Cardiac septum (tissue), 1 donor: ENCODE measurements around the gene TSPAN6. TPM values are rescaled to one million over a fixed set of nuclear protein-coding genes. Genes with fewer than 3 reads are reported as not detected.
A peak's percentile ranks its signal among the peaks of the same experiment; 100 is the strongest.

Experiments
- DNase-seq: peaks from one replicate; pipeline ENCODE4 v3.0.0-alpha.2; 2020; ENCODE audit warnings: low spot score
- intact Hi-C: fragments of 100-400 bp; cut with DNase I; formaldehyde crosslinking; loops from one replicate; pipeline ENCODE4 v1.14.0; 2022
- long read RNA-seq: library from polyadenylated mRNA; unstranded; transcript quantifications from one replicate; pipeline ENCODE4 v2.0.0, GENCODE V29; 2021
- total RNA-seq: library from RNA; stranded (reverse); fragmentation: NEBNext Ultra II Directional; extraction: Animal tissue kit (Norgen Biotek cat#: 25700); gene quantifications from one replicate; pipeline ENCODE4 v1.2.1, GENCODE V29; 2021
- donor health status: DM: no; HTN: no; CAD: no.

TSPAN6 gene
- total RNA-seq, result 3.0 TPM
- long read RNA-seq, partial matches to known transcripts, result 0 of 5 reads
- long read RNA-seq, other reads (novel, unspliced or antisense), result 1 of 5 reads

- intact Hi-C loops, result no loop called here
- DNase-seq, result peak; percentile 81
Observed at GRCh38 chrX:100636321-100636991, at the start of gene TSPAN6. TSS of gene TSPAN6 (minus strand) at chrX:100636806. CDS start at chrX:100636694, 112 bp downstream.

GRCh38 chrX:100685997-100686305 lies 49.3 kb upstream of the TSPAN6 start:
- DNase-seq, result no peak
- intact Hi-C loops, result loop anchor here (2.0 kb wide), 1 partner anchor 83 kb away; no protein-coding TSS in a partner anchor

- intact Hi-C loops, result loop anchor here (2.0 kb wide), 1 partner anchor 83 kb away; no protein-coding TSS in a partner anchor
- DNase-seq, result no peak
Observed at GRCh38 chrX:100685284-100685996, 48.8 kb upstream of the TSPAN6 start.

- intact Hi-C loops, result no loop called here
- no peak for DNase-seq
Observed at GRCh38 chrX:100682939-100683338, 46.3 kb upstream of the TSPAN6 start.

GRCh38 chrX:100681599-100681998 lies 45.0 kb upstream of the TSPAN6 start:
- no peak for DNase-seq
- intact Hi-C loops, result no loop called here

GRCh38 chrX:100680756-100681155 lies 44.1 kb upstream of the TSPAN6 start:
- intact Hi-C loops, result no loop called here
- DNase-seq, result no peak

GRCh38 chrX:100677611-100678181 lies 41.1 kb upstream of the TSPAN6 start:
- no peak for DNase-seq
- intact Hi-C loops, result no loop called here

GRCh38 chrX:100674705-100675104 lies 38.1 kb upstream of the TSPAN6 start:
- DNase-seq, result no peak
- intact Hi-C loops, result no loop called here

GRCh38 chrX:100673397-100673953 lies 36.9 kb upstream of the TSPAN6 start:
- DNase-seq, result no peak
- intact Hi-C loops, result no loop called here

GRCh38 chrX:100672966-100673365 lies 36.4 kb upstream of the TSPAN6 start:
- intact Hi-C loops, result no loop called here
- DNase-seq, result no peak

GRCh38 chrX:100663642-100664041 lies 27.0 kb upstream of the TSPAN6 start:
- intact Hi-C loops, result no loop called here
- no peak for DNase-seq

- intact Hi-C loops, result no loop called here
- no peak for DNase-seq
Observed at GRCh38 chrX:100662796-100663195, 26.2 kb upstream of the TSPAN6 start.

- intact Hi-C loops, result no loop called here
- DNase-seq, result no peak
Observed at GRCh38 chrX:100662170-100662569, 25.6 kb upstream of the TSPAN6 start.

- intact Hi-C loops, result no loop called here
- no peak for DNase-seq
Observed at GRCh38 chrX:100659431-100660137, 23.0 kb upstream of the TSPAN6 start.

GRCh38 chrX:100658941-100659381 lies 22.4 kb upstream of the TSPAN6 start:
- DNase-seq, result no peak
- intact Hi-C loops, result no loop called here

- DNase-seq, result no peak
- intact Hi-C loops, result no loop called here
Observed at GRCh38 chrX:100654261-100654660, 17.7 kb upstream of the TSPAN6 start.

- DNase-seq, result no peak
- intact Hi-C loops, result no loop called here
Observed at GRCh38 chrX:100652266-100652665, 15.7 kb upstream of the TSPAN6 start.

- intact Hi-C loops, result no loop called here
- DNase-seq, result no peak
Observed at GRCh38 chrX:100650841-100651240, 14.2 kb upstream of the TSPAN6 start.

GRCh38 chrX:100649550-100650356 lies 13.1 kb upstream of the TSPAN6 start:
- intact Hi-C loops, result no loop called here
- no peak for DNase-seq
